ENCODE results near the gene CNPY3. TPM values are rescaled to one million over a fixed set of nuclear protein-coding genes. Genes with fewer than 3 reads are reported as not detected.

Gene CNPY3
- total and polyA plus RNA-seq, 9 donors, result 16.8 to 41.6 (median 31.8) TPM

DNA sequence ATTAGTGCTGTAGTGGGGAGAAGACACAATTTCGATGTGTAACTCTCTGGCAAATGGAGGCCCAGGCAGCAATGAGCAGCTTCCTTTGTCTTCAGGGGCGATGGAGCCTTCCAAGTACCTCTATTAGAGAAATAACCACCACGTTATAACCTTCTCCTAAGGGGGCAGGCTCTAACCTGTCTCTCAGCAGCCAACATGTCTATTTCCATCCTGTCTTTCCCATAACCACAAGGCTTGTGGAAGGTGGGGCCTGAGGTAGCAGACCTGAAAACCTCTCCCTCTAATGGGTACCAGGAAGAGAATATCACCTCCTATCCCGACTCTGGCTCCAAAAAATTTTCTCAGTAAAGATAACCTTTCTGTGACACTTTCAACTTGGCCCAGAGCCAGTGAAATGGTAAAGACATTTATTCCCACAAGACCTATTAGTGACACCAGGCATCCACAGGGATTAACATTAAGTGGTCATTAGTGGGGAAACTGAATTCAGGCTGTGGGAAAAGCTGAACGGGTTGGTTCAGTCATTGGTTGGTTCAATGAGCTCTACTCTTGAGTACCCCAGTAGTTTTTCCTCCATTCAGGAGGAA is 45.7 kb downstream of the CNPY3 start:
- no peak for DNase-seq
- Histone ChIP-seq H3K4me3 (ENCODE audit: low read length) (no peak overlapping the region), H3K9me3 (replicated peaks; ENCODE audit: control insufficient read depth, low read depth, low read length) (no peaks in the 10 kb centered on the region), H3K27me3 (ENCODE audit: control insufficient read depth, insufficient read depth, low read length) (no peaks in the 10 kb centered on the region), H3K27ac (ENCODE audit: low read length) (no peak overlapping the region), H3K36me3 (ENCODE audit: control insufficient read depth, insufficient read depth, low read length) (peaks cover 28% of the 10 kb centered on the region), H3K4me1 (ENCODE audit: control insufficient read depth, insufficient read depth, low read length) (peaks cover 20% of the 10 kb centered on the region)
- 87% methylated on average over 3 of the region's 5 CpGs for WGBS (ENCODE audit: insufficient coverage)

DNA sequence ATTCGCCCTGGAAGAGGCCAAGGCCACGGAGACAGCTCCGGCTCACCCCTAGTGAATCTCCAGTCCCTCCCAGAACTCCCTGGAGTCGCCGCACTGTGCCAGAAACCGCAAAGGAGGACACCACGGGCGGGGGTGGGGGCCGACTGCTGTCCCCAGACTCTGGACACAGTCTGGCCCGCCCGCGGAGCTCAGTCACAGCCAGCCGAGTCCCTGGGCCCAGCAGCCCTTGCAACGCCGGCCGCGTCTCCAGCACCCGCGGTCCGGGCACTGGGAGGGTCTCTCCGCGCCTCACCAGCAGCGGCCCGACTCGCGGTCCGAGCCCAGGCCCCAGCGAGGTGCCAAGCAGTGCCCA is 49.2 kb downstream of the CNPY3 start:
- Histone ChIP-seq H3K4me1 (ENCODE audit: control insufficient read depth, insufficient read depth, low read length) (peaks cover 20% of the 10 kb centered on the region), H3K9me3 (replicated peaks; ENCODE audit: control insufficient read depth, low read depth, low read length) (no peaks in the 10 kb centered on the region), H3K36me3 (ENCODE audit: control insufficient read depth, insufficient read depth, low read length) (peaks cover 12% of the 10 kb centered on the region), H3K27ac (ENCODE audit: low read length) (peak overlapping the region; percentile 70), H3K27me3 (ENCODE audit: control insufficient read depth, insufficient read depth, low read length) (no peaks in the 10 kb centered on the region), H3K4me3 (ENCODE audit: low read length) (peak overlapping the region; percentile 72)
- no peak for DNase-seq
- WGBS (ENCODE audit: insufficient coverage), result 0% methylated on average over 28 of the region's 28 CpGs

DNA sequence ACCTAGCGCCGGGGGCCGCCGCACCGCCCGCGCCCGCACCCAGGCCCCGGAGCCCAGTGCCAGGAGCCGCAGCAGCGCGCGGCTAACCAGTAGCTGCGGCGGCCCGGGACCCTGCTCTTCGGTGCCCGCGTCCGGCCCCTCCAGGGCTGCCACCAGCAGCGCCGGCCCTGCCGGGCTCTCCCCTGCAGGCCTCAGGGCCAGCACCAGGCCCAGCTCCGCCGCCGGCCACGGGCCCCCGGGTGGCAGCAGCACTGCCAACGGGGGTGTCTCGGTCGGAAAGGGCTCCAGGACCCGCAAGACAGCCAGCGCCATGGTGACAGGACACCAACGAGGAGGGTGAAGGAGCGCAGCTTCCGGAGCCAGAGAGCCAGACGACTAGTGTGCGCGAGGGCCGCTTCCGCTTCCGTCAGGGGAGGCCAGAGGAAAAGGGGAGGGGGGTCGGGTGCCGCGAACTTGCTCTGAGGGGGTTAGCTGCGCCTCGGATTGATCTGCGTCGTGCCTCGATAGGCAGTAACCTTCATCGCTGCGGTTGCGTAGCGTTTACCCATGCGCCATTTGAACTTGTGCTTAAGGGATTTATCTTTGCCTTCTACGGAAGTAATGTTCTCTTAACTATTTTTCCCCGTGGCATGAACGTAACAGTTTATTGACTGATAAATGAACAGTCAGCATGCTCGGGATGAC is 49.7 kb downstream of the CNPY3 start, which contains the start of gene PEX6:
PEX6 (minus strand) TSS at position 343 of the 684 bp plus-strand sequence; CDS start at position 312, 31 bp downstream.
- peak within 1 kb of the TSS; percentile 72 for H3K4me3 ChIP-seq (ENCODE audit: low read length)
- no peaks in the 10 kb centered on the region for H3K9me3 ChIP-seq (replicated peaks; ENCODE audit: control insufficient read depth, low read depth, low read length)
- no peaks in the 10 kb centered on the region for H3K27me3 ChIP-seq (ENCODE audit: control insufficient read depth, insufficient read depth, low read length)
- H3K27ac ChIP-seq (ENCODE audit: low read length), result peak within 1 kb of the TSS; percentile 85
- under 1% methylated on average over 54 of the region's 59 CpGs for WGBS (ENCODE audit: insufficient coverage)
- peaks cover 24% of the 10 kb centered on the region for H3K4me1 ChIP-seq (ENCODE audit: control insufficient read depth, insufficient read depth, low read length)
- peaks cover 7% of the 10 kb centered on the region for H3K36me3 ChIP-seq (ENCODE audit: control insufficient read depth, insufficient read depth, low read length)
- DNase-seq, result peak; percentile 94

DNA sequence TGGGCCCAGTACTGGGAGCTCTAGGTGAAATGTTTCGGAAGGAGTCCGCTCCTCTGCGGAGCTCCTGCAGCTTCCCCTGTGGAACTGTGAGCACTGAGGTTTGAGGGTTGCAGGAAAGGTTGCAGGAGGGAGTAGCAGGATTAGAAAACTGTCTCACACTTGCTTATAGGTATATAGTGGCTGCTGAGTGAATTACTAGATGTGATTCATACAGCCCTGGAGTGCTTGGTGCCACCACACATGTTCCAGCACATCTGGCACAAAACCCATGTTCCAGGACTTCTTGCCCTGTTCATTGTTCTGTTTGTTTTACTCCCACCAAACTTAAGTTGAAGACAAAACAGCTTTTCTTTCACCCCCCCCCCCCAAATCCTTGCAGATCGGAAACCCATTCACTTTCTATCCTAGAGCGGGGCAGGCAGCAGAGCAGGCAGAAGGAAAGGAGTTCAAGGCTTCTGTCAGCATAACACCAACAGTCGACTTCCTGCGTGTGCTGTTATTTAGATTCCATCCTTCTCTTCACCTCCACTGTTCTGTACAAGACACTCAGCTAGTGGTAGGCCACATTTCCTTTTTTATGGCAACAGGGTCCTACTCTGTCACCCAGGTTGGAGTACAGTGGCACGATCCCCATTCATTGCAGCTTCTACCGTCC is 50.4 kb downstream of the CNPY3 start:
- H3K36me3 ChIP-seq (ENCODE audit: control insufficient read depth, insufficient read depth, low read length), result peaks cover 4% of the 10 kb centered on the region
- WGBS (ENCODE audit: insufficient coverage), result 23% methylated on average over 4 of the region's 9 CpGs
- H3K4me1 ChIP-seq (ENCODE audit: control insufficient read depth, insufficient read depth, low read length), result peaks cover 24% of the 10 kb centered on the region
- H3K27ac ChIP-seq (ENCODE audit: low read length), result peak overlapping the region; percentile 85
- H3K4me3 ChIP-seq (ENCODE audit: low read length), result peak overlapping the region; percentile 72
- no peaks in the 10 kb centered on the region for H3K9me3 ChIP-seq (replicated peaks; ENCODE audit: control insufficient read depth, low read depth, low read length)
- no peaks in the 10 kb centered on the region for H3K27me3 ChIP-seq (ENCODE audit: control insufficient read depth, insufficient read depth, low read length)
- no peak for DNase-seq

DNA sequence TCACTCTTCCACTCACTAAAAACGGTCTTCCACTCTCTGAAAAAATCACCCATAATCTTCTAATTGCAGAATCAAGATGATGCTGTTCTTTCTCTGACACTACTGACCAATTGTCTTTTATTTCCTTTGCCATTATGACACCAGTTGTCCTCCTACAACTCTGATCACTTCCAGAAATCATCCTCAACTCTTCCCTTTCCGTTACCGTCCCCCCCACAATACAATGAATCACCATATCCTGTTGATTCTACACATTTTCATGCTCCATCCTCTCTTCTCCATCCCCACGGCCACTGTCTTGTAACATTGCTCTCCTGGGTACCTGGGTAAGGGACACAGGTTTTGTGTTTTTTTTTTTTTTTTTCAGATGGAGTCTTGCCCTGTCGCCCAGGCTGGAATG is 52.6 kb downstream of the CNPY3 start:
- 95% methylated on average over 3 of the region's 5 CpGs for WGBS (ENCODE audit: insufficient coverage)
- Histone ChIP-seq H3K27ac (ENCODE audit: low read length) (no peak overlapping the region), H3K9me3 (replicated peaks; ENCODE audit: control insufficient read depth, low read depth, low read length) (no peaks in the 10 kb centered on the region), H3K36me3 (ENCODE audit: control insufficient read depth, insufficient read depth, low read length) (no peaks in the 10 kb centered on the region), H3K27me3 (ENCODE audit: control insufficient read depth, insufficient read depth, low read length) (no peaks in the 10 kb centered on the region), H3K4me1 (ENCODE audit: control insufficient read depth, insufficient read depth, low read length) (peaks cover 40% of the 10 kb centered on the region), H3K4me3 (ENCODE audit: low read length) (no peak overlapping the region)
- no peak for DNase-seq

DNA sequence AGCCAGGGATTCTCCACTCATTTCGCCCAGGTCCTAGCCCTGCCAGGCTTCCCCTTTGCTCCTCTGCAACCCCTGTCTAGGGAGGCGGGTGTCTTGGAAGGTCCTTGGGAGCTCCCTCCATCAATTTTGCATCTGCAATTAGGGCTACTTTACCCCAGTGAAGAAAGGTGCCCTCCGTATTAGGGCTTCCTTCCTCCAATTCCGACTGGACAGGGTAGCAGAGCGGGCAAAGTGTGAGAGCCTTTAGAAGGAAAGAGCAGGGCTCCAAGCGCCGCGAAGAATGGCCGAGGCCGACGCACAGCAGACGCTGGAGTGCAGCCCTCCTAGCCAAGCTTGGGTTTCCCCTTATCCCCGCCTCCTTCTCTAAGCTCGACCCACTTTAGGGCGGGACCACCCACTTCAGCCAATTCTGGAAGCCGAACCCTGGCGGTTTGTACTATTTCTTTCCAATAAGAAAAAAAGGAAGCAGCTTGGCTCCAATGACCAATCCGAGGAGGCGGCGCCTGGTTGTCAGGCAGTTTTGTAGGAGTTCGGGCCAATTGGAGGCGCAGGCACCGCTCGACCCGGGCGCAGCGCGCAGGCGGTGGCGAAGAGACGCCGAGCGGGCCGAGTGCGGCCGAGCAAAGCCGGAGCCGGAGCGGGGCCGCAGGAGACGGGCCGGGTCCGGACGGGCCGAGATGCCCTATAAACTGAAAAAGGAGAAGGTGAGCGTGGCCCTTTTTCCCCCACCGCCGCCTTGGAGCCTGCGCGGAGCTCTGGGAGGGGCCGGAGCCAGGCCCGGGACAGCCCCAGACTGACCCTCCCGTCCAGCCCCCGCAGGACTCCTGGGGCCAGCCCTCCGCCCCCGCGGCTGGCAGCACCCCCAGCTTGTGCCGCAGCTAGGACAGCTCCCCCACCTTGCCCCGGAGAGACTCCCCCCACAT is 55.0 kb downstream of the CNPY3 start, which contains the start of gene PPP2R5D:
PPP2R5D (plus strand) TSS at position 570 of the 923 bp plus-strand sequence; CDS start at position 678, 108 bp downstream.
- Histone ChIP-seq H3K27ac (ENCODE audit: low read length) (peak within 1 kb of the TSS; percentile 91), H3K4me1 (ENCODE audit: control insufficient read depth, insufficient read depth, low read length) (peaks cover 41% of the 10 kb centered on the region), H3K27me3 (ENCODE audit: control insufficient read depth, insufficient read depth, low read length) (no peaks in the 10 kb centered on the region), H3K4me3 (ENCODE audit: low read length) (peak within 1 kb of the TSS; percentile 84), H3K9me3 (replicated peaks; ENCODE audit: control insufficient read depth, low read depth, low read length) (no peaks in the 10 kb centered on the region), H3K36me3 (ENCODE audit: control insufficient read depth, insufficient read depth, low read length) (peaks cover 16% of the 10 kb centered on the region)
- whole genome bisulfite sequencing (ENCODE audit: insufficient coverage), result 0% methylated on average over 47 of the region's 59 CpGs
- DNase-seq, result peak; percentile 100

DNA sequence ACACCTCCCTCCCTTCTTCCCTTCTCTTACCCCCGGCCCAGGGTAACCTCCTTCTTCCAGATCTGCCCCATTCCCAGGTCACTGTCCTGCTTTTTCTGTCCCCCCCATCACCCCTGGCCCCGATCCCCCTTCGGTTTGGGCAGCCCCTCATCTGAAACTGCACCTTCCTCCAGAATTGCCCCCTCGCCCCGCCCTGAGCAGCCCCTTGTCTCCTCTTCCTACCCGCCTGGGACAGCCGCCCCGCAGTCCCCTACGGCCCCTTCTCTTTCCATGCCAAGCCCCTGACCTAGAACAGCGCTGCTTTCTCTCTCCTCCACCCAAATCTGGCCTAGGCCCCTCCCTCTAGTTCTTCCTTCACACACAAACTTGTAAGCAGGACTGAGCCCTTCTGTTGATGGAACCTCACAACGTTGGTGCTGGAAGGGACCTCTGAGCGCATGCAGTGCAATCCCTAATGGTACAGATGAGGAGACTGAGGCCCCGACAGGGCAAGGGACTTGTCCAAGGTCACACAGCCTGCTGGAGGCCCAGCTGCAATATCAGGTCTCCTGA is 55.7 kb downstream of the CNPY3 start:
- Histone ChIP-seq H3K9me3 (replicated peaks; ENCODE audit: control insufficient read depth, low read depth, low read length) (no peaks in the 10 kb centered on the region), H3K4me3 (ENCODE audit: low read length) (peak overlapping the region; percentile 84), H3K36me3 (ENCODE audit: control insufficient read depth, insufficient read depth, low read length) (peaks cover 24% of the 10 kb centered on the region), H3K27me3 (ENCODE audit: control insufficient read depth, insufficient read depth, low read length) (no peaks in the 10 kb centered on the region), H3K4me1 (ENCODE audit: control insufficient read depth, insufficient read depth, low read length) (peaks cover 34% of the 10 kb centered on the region), H3K27ac (ENCODE audit: low read length) (peak overlapping the region; percentile 88)
- DNase-seq, result peak; percentile 59
- 11% methylated on average over 12 of the region's 13 CpGs for WGBS (ENCODE audit: insufficient coverage)

DNA sequence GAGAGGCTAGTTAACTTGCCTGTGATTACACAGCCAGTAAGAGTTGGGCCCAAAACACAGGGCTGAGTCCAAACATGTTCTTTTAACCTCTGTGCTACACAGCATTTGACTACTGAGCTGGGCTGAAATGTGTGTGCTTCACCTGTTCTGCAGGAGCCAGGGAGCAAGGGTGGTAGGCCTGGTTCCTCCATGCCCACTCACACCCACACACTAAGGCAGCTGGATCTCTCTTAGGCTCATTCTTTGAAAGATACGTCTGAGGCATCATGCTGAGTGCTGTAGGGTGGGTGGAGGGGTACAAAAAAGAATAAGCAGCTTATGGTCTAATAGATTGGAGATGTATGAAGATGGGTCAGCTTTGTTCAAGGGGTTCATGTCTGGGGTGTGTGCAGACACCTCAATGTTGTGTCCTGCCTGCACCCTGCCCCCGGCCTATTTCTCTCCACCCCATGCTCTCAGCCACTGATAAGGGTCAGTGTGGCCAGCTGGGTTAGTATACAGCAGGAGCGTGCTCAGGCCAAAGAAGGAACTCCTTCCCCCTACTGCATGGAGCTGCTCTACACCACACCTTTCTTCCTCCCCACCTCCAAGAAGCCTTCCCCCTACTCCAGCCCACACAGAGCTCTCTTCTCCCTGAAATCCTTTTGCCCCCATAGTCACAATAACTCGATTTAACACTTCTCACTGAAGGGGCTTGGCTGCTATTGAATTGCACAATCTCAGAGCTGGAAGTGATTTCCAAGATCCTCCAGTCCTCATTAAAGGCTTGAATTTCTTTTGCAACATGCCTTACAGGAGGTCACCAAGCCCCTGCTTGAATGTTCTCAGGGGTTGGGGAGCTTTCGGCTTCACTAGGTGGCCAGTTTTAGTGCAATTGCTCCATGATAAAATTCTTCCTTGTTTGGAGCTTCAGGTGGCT is 58.5 kb downstream of the CNPY3 start:
- H3K27me3 ChIP-seq (ENCODE audit: control insufficient read depth, insufficient read depth, low read length), result no peaks in the 10 kb centered on the region
- H3K36me3 ChIP-seq (ENCODE audit: control insufficient read depth, insufficient read depth, low read length), result peaks cover 34% of the 10 kb centered on the region
- 68% methylated on average over 4 of the region's 5 CpGs for whole genome bisulfite sequencing (ENCODE audit: insufficient coverage)
- peaks cover 33% of the 10 kb centered on the region for H3K4me1 ChIP-seq (ENCODE audit: control insufficient read depth, insufficient read depth, low read length)
- no peak overlapping the region for H3K27ac ChIP-seq (ENCODE audit: low read length)
- no peak for DNase-seq
- H3K4me3 ChIP-seq (ENCODE audit: low read length), result no peak overlapping the region
- no peaks in the 10 kb centered on the region for H3K9me3 ChIP-seq (replicated peaks; ENCODE audit: control insufficient read depth, low read depth, low read length)
